ENCODE measurements around the gene TPSB2.

- no peak for TF ChIP-seq CTCF (conservative IDR thresholded peaks at IDR 0.05 in 1 of 2, IDR thresholded peaks at IDR 0.05 in 1 of 2; ENCODE audit: low read depth in 1 of 2, low read length in 2 of 2)
- no peak for TF ChIP-seq EZH2 (IDR thresholded peaks at IDR 0.05; ENCODE audit: low read length, missing control alignments)
Observed at GRCh38 chr16:1198194-1198593, 31.8 kb downstream of the TPSB2 start.

Measured in fibroblast of lung (primary cell).